Liver (tissue), 3 donors: ENCODE data around the gene SYNE4.

ENCODE experiments used
- EGR1 ChIP-seq, 2 donors: IDR thresholded peaks; 2 replicates each; pipeline ENCODE4 v1.6.1; 2016 to 2018; ENCODE audit warnings: antibody characterized with exemption in 2 of 2, low read depth in 2 of 2
- FOXA1 ChIP-seq: IDR thresholded peaks from 2 replicates; pipeline ENCODE4 v1.6.1; 2016; ENCODE audit warnings: antibody characterized with exemption
- GABPA ChIP-seq, 2 donors: IDR thresholded peaks in 1 of 2; conservative IDR thresholded peaks in 1 of 2; 2 replicates each; pipeline ENCODE4 v1.6.1; 2016; ENCODE audit warnings: antibody characterized with exemption in 2 of 2, mild to moderate bottlenecking in 1 of 2, moderate library complexity in 1 of 2
- HNF4A ChIP-seq, 2 donors: conservative IDR thresholded peaks; 2 replicates each; pipeline ENCODE4 v1.6.1; 2016; ENCODE audit warnings: antibody characterized with exemption in 2 of 2, mild to moderate bottlenecking in 2 of 2
- JUND ChIP-seq, 2 donors: IDR thresholded peaks; 2 replicates each; pipeline ENCODE4 v1.6.1; 2016; ENCODE audit warnings: antibody characterized with exemption in 2 of 2
- MAX ChIP-seq: IDR thresholded peaks from 2 replicates; pipeline ENCODE4 v1.6.1; 2016; ENCODE audit warnings: antibody characterized with exemption
- NR2F2 ChIP-seq: IDR thresholded peaks from 2 replicates; pipeline ENCODE4 v1.6.1; 2016; ENCODE audit warnings: antibody characterized with exemption
- RAD21 ChIP-seq, 2 donors: IDR thresholded peaks; 2 replicates each; pipeline ENCODE4 v1.6.1; 2016; ENCODE audit warnings: antibody characterized with exemption in 2 of 2, mild to moderate bottlenecking in 2 of 2
- RXRA ChIP-seq, 2 donors: IDR thresholded peaks; 2 replicates each; pipeline ENCODE4 v1.6.1; 2017 to 2018; ENCODE audit warnings: antibody characterized with exemption in 2 of 2, mild to moderate bottlenecking in 1 of 2
- TAF1 ChIP-seq: conservative IDR thresholded peaks from 2 replicates; pipeline ENCODE4 v1.6.1; 2016; ENCODE audit warnings: antibody characterized with exemption, mild to moderate bottlenecking
- TF ChIP-seq, protein P1 (sequence below): fragments of 150-350 bp; IDR thresholded peaks from 2 replicates; pipeline ENCODE4 v1.5.1; 2017; ENCODE audit warnings: improper control_type of control experiment, low read depth, low read length; ENCODE audit not compliant: missing input control
- TF ChIP-seq, protein P2 (sequence below): IDR thresholded peaks from 2 replicates; pipeline ENCODE4 v1.6.1; 2016; ENCODE audit warnings: antibody characterized with exemption
- TF ChIP-seq, protein P3 (sequence below): IDR thresholded peaks from 2 replicates; pipeline ENCODE4 v1.6.1; 2016; ENCODE audit warnings: antibody characterized with exemption, mild to moderate bottlenecking
- donor health status: healthy.
- donor health status: healthy.

DNA sequence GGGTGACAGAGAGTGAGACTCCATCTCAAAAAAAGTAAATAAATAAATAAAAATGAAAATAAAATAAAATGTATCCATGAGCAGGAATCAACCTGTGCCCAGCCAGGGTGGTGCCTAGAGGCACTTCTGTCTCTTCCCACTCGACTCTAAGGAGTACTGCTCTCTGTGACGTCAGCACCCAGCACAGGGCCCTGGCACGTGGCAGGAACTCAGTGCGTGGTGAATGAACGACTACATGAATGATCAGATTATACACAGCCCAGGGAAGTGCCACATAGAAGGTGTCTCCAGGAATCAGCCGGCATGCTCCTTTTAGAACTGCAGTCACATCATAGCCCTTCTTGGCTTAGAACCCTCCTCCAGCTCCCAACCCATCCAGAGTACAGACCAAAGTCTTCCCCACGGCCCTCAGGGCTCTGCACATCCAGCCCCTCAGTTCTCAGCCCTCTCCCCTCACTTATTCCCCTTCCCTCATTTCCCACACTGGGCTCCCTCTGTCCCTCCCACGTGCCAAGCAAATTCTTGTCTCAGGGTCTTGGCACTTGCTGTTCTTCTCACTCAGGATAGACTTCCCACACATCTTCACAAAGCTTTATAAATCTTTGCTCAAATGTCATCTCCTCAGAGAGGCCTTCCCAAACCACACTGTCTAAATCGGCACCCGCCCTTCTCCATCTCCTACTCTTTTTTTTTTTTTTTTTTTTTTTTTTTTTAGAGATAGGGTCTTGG is 19.9 kb upstream of the SYNE4 start:
- TF ChIP-seq, protein P1, sequence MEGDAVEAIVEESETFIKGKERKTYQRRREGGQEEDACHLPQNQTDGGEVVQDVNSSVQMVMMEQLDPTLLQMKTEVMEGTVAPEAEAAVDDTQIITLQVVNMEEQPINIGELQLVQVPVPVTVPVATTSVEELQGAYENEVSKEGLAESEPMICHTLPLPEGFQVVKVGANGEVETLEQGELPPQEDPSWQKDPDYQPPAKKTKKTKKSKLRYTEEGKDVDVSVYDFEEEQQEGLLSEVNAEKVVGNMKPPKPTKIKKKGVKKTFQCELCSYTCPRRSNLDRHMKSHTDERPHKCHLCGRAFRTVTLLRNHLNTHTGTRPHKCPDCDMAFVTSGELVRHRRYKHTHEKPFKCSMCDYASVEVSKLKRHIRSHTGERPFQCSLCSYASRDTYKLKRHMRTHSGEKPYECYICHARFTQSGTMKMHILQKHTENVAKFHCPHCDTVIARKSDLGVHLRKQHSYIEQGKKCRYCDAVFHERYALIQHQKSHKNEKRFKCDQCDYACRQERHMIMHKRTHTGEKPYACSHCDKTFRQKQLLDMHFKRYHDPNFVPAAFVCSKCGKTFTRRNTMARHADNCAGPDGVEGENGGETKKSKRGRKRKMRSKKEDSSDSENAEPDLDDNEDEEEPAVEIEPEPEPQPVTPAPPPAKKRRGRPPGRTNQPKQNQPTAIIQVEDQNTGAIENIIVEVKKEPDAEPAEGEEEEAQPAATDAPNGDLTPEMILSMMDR, result no peak
- no peak for TF ChIP-seq RXRA (IDR thresholded peaks at IDR 0.05)
- TF ChIP-seq RAD21 (IDR thresholded peaks at IDR 0.05), result no peak
- TF ChIP-seq HNF4A (conservative IDR thresholded peaks at IDR 0.05), result no peak
- TF ChIP-seq, protein P2, sequence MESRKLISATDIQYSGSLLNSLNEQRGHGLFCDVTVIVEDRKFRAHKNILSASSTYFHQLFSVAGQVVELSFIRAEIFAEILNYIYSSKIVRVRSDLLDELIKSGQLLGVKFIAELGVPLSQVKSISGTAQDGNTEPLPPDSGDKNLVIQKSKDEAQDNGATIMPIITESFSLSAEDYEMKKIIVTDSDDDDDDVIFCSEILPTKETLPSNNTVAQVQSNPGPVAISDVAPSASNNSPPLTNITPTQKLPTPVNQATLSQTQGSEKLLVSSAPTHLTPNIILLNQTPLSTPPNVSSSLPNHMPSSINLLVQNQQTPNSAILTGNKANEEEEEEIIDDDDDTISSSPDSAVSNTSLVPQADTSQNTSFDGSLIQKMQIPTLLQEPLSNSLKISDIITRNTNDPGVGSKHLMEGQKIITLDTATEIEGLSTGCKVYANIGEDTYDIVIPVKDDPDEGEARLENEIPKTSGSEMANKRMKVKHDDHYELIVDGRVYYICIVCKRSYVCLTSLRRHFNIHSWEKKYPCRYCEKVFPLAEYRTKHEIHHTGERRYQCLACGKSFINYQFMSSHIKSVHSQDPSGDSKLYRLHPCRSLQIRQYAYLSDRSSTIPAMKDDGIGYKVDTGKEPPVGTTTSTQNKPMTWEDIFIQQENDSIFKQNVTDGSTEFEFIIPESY, result no peak
- TF ChIP-seq EGR1 (IDR thresholded peaks at IDR 0.05; ENCODE audit: low read depth in 2 of 2), result no peak
- TF ChIP-seq TAF1, result no peak
- TF ChIP-seq, protein P3, sequence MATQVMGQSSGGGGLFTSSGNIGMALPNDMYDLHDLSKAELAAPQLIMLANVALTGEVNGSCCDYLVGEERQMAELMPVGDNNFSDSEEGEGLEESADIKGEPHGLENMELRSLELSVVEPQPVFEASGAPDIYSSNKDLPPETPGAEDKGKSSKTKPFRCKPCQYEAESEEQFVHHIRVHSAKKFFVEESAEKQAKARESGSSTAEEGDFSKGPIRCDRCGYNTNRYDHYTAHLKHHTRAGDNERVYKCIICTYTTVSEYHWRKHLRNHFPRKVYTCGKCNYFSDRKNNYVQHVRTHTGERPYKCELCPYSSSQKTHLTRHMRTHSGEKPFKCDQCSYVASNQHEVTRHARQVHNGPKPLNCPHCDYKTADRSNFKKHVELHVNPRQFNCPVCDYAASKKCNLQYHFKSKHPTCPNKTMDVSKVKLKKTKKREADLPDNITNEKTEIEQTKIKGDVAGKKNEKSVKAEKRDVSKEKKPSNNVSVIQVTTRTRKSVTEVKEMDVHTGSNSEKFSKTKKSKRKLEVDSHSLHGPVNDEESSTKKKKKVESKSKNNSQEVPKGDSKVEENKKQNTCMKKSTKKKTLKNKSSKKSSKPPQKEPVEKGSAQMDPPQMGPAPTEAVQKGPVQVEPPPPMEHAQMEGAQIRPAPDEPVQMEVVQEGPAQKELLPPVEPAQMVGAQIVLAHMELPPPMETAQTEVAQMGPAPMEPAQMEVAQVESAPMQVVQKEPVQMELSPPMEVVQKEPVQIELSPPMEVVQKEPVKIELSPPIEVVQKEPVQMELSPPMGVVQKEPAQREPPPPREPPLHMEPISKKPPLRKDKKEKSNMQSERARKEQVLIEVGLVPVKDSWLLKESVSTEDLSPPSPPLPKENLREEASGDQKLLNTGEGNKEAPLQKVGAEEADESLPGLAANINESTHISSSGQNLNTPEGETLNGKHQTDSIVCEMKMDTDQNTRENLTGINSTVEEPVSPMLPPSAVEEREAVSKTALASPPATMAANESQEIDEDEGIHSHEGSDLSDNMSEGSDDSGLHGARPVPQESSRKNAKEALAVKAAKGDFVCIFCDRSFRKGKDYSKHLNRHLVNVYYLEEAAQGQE, result no peak
- TF ChIP-seq MAX, result no peak
- TF ChIP-seq GABPA (IDR thresholded peaks at IDR 0.05 in 1 of 2, conservative IDR thresholded peaks at IDR 0.05 in 1 of 2), result no peak
- no peak for TF ChIP-seq FOXA1
- no peak for TF ChIP-seq NR2F2
- TF ChIP-seq JUND (IDR thresholded peaks at IDR 0.05), result no peak
